Measurements from ENCODE around the gene SDK1.

Gene SDK1

DNA sequence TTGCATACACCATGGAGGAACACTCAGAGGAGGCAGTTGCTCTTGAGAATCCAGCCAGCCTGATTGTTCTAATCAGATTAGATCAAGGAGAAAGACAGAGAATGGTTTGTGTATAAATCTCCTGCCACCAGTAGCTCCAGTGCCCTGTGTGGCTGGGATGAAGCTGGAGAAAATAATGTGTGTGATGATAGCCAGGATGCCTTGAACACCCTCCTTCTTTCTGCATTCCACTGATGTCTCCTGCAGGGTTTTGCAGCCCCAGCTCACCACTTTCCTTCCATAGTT, 766.4 kb downstream of the SDK1 start:
- no peak for DNase-seq (ENCODE audit: low read depth in 1 of 2, low spot score in 1 of 2)

DNA sequence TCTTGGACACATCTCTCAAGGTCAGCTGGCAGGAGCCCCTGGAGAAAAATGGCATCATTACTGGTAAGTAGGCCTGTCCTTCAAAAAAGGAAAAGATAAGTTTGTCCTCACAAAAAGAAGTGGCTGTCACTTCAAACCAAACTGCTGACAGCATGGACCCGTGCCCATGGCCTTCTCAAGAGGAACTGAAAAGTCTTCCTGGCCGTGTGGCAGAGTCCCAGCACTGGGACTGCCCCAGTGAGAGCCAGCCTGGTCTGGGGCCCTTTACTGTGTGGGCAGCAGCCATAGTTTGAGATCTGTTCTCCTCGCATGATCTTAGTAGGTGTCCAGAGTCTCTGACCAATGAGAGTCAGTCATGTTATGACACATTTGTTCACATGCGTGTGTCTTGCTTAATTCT, 766.8 kb downstream of the SDK1 start:
- no peak for DNase-seq (ENCODE audit: low read depth in 1 of 2, low spot score in 1 of 2)

GRCh38 chr7:4068286-4068685, 767.2 kb downstream of the SDK1 start:
- no peak for DNase-seq (ENCODE audit: low read depth in 1 of 2, low spot score in 1 of 2)

- no peak for DNase-seq (ENCODE audit: low read depth in 1 of 2, low spot score in 1 of 2)
These were observed 768.4 kb downstream of the SDK1 start for GRCh38 chr7:4069268-4070095.

DNA sequence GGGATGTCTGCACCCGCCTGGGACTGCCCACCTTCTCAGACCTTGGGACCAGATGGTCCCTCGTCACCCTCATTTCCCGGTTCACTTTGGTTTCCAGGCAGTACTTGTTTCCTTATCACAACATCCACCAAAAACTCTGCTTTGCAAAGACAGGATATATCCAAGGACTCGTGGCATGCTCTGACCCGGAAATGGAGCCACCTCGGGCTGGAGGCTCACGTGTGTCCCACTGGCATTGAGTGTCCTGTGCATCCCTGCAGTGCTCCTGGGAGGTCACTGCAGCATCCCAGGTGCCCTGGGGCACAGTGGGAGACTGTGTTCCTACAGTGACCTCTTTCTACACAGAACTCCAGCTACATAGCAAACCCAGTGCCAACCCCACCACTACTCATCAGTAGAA, 769.2 kb downstream of the SDK1 start:
- DNase-seq (ENCODE audit: low read depth in 1 of 2, low spot score in 1 of 2) = no peak

DNA sequence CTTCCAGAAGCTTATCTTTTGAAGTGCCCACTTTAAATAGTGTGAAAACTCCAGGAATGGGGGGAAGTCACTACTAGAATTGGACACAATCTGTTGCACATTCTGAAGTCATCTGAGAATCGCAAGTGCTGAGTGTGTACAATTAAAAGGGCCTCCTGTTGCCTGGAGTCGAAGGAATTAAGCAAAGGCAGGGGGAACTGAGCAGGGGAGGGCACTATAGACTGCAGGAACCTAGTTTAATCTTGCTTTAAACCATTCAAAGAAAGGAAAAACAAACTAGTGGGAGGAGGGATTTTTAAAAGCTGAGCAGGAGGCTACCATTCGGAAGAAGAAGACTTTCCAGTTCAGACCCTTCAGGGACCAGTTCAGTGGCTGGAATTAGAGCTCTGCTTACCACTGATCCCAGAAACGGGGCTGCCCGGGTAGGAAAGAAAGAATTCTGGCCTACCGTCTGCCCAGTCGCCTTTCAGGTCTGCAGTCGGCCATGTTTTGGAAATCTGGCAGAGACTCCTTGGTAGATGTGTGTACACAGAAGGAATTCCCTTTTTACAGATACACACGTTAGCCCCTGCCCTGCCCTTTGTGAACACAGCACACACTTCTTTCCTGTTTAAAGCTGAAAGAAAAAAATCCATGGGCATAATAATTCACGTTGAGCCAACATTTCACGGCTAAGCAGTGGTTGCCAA, 770.5 kb downstream of the SDK1 start:
- DNase-seq (ENCODE audit: low read depth in 1 of 2, low spot score in 1 of 2) = no peak

GRCh38 chr7:4072161-4072925, 771.3 kb downstream of the SDK1 start:
- DNase-seq (ENCODE audit: low read depth in 1 of 2, low spot score in 1 of 2) = no peak

DNA sequence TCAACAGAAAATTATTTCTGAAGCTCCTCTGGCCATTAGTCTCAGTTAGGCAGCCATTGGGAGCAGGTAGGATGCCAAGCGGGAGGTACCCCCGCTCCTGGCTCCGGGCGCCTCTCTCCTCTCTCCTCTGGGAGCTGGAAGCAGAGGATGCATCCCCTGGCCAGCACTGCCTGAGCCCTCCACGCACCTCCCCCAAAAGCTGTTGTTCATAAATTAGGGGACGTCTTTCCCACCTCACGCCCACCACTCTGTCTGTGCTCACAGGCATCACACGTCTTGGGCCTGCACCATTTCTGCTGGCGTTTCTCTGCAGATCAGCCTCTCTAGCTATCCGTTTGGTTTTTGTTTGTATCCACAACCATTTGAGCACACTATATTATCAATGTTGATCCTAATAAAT, 772.0 kb downstream of the SDK1 start:
- DNase-seq (ENCODE audit: low read depth in 1 of 2, low spot score in 1 of 2) = no peak

GRCh38 chr7:4073750-4074149, 772.7 kb downstream of the SDK1 start:
- no peak for DNase-seq (ENCODE audit: low read depth in 1 of 2, low spot score in 1 of 2)

DNA sequence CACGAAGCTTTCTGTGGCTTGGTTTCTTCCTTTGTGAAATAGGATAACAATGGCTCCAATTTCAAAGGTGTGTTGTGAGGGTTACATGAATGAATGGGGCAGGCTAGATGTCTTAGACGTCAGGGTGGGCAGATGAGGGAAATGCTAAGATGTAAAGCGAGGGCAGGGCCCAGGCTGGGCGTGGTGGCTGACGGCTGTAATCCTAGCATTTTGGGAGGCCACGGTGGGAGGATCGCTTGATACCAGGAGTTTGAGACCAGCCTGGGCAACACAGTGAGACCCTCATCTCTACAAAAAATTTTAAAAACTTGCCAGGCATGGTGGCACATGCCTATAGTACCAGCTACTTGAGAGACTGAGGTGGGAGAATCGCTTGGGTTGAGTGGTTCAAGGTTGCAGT, 773.4 kb downstream of the SDK1 start:
- DNase-seq (ENCODE audit: low read depth in 1 of 2, low spot score in 1 of 2) = no peak

- DNase-seq (ENCODE audit: low read depth in 1 of 2, low spot score in 1 of 2) = no peak
These were observed 773.9 kb downstream of the SDK1 start for GRCh38 chr7:4074994-4075393.

DNA sequence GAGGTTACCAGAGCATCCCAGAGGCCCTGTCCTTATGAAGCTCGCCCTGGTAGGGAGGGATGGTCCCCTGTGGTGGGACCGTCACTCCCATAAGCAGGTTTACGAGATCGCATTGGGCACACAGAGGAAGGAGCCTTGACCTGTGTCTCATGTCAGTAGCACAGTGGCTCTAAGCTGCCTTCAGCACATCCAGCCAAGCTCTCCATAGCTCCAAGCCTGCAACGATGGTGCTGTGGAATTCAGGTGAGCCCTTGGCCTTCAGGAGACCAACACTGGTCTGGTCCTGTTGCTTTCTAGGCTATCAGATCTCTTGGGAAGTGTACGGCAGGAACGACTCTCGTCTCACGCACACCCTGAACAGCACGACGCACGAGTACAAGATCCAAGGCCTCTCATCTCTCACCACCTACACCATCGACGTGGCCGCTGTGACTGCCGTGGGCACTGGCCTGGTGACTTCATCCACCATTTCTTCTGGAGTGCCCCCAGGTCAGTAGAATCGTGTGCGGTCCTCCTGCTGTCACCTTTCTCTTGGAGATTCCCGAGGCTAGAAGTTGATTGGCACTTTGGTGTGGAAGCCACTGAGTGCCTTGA, 775.7 kb downstream of the SDK1 start:
- no peak for DNase-seq (ENCODE audit: low read depth in 1 of 2, low spot score in 1 of 2)

GRCh38 chr7:4077980-4078379, 776.9 kb downstream of the SDK1 start:
- DNase-seq (ENCODE audit: low read depth in 1 of 2, low spot score in 1 of 2) = no peak

DNA sequence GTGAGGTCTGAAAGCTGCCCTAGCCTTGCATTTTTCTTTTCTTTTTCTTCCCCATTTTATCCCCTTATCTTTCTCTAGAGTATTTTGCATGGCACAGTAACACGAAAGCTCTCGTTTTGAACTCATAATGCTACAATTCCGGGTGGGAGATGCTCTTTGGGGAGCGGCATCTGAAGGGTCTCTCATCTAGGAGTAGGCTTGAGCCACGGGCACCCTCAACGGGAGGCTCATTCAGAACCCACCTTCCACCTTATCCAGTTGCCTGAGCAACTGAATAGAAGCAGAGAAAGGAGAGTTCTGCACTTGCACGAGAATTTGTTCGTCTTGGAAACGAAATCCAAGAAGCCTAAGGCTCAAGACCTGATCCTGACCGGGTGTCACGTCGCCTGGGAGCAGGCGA, 777.5 kb downstream of the SDK1 start:
- no peak for DNase-seq (ENCODE audit: low read depth in 1 of 2, low spot score in 1 of 2)

- DNase-seq (ENCODE audit: low read depth in 1 of 2, low spot score in 1 of 2) = no peak
These were observed 778.3 kb downstream of the SDK1 start for GRCh38 chr7:4079366-4079765.

GRCh38 chr7:4079956-4080355, 778.9 kb downstream of the SDK1 start:
- DNase-seq (ENCODE audit: low read depth in 1 of 2, low spot score in 1 of 2) = no peak

DNA sequence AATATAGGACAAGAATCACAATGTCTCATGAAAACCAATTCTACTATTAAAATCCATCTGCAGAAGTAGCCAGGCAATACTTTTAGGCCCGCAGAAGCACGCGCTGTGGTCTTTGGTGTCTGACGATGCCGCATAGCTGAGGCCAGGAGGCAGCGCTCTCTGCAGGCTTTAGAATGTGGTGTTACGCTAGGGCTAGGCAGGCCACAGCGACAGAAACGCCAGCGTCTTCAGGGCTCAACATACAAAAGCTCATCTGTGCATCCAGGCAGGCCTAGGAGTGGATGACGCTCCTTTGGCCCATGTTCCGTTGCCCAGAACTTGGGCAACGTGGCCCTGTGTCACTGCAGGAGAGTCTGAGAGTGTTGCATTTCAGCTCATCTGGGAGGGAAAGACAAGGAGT, 779.9 kb downstream of the SDK1 start:
- DNase-seq (ENCODE audit: low read depth in 1 of 2, low spot score in 1 of 2) = no peak

GRCh38 chr7:4083513-4083912, 782.5 kb downstream of the SDK1 start:
- no peak for DNase-seq (ENCODE audit: low read depth in 1 of 2, low spot score in 1 of 2)

- no peak for DNase-seq (ENCODE audit: low read depth in 1 of 2, low spot score in 1 of 2)
These were observed 783.2 kb downstream of the SDK1 start for GRCh38 chr7:4084271-4084670.

DNA sequence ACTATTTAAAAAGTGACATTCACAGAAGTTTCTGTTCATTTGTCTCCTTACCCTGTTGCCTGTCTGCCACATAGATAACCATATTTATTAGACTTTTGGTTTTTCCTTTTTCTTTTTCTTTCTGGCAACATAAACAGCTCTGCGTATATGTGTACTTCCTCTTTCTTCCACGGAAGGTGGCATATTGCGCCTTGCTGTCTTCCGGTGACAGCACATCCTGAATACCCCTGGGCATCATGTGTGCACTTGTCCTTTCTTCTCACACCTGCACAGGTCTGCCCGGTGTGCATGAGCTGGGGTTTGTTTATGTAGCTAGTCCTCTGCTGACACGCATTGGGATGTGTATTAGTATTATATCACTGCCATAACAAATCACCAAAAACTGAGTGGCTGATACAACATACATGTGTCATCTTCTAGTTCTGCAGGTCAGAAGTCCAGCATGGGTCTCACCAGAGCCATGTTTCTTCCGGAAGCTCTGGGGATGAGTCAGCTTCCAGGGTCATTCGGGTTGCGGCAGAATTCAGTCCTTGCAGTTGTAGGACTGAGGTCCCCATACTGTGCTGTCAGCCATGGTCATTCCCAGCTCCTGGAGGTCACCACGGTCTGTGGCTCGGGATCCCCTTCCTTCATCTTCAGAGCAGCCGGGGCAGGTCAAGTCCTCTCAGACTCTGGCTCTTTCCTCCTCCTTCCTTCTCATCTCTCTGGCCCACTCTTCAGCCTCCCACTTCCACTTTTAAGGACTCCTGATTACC, 785.1 kb downstream of the SDK1 start:
- DNase-seq (ENCODE audit: low read depth in 1 of 2, low spot score in 1 of 2) = no peak

- DNase-seq (ENCODE audit: low read depth in 1 of 2, low spot score in 1 of 2) = no peak
These were observed 785.7 kb downstream of the SDK1 start for GRCh38 chr7:4086723-4087122.

Measured in activated CD4-positive, alpha-beta T cell treated with anti-CD3 and anti-CD28 coated beads, Interleukin-2, amount 50 U/mL, for 24 hours (primary cell).